KBM-7 (cell line): ENCODE data around the gene CHD1L.
"Not testable (repeated sequence)": the region's sequence is repeated elsewhere in the genome, so short reads cannot be mapped to it uniquely, and the experiment has no call there.

Experiments used
- DNase-seq: peaks from one replicate; pipeline ENCODE4 v3.0.0-alpha.2; 2015
- in situ Hi-C: fragments of 300-500 bp; cut with MboI; formaldehyde crosslinking; loops from 2 replicates; pipeline ENCODE4 v1.14.3; 2020; ENCODE audit warnings: low sequenced_read_pairs, low pct_unique_long_range_greater_than_20kb, mixed read lengths

Gene CHD1L

GRCh38 chr1:147223740-147224615, 18.5 kb upstream of the CHD1L start:
- DNase-seq, result no peak
- in situ Hi-C loops, result no loop called here

GRCh38 chr1:147225193-147225730, 17.2 kb upstream of the CHD1L start, which contains the start of gene FMO5:
FMO5 (minus strand) TSS chr1:147225339; CDS start chr1:147225029, 310 bp downstream.
- DNase-seq, result peak; percentile 79
- in situ Hi-C loops, result no loop called here

GRCh38 chr1:147231032-147231431, 11.5 kb upstream of the CHD1L start:
- in situ Hi-C loops, DNase-seq: not testable (repeated sequence)

GRCh38 chr1:147233903-147234302, 8.6 kb upstream of the CHD1L start:
- DNase-seq, in situ Hi-C loops: not testable (repeated sequence)

- no peak for DNase-seq
- in situ Hi-C loops, result no loop called here
These were observed 6.7 kb upstream of the CHD1L start for GRCh38 chr1:147235822-147236221.

- in situ Hi-C loops, result no loop called here
- no peak for DNase-seq
These were observed 6.0 kb upstream of the CHD1L start for GRCh38 chr1:147236448-147236847.

- in situ Hi-C loops, result no loop called here
- DNase-seq, result no peak
These were observed 5.3 kb upstream of the CHD1L start for GRCh38 chr1:147236959-147237791.

- in situ Hi-C loops, result no loop called here
- DNase-seq, result no peak
These were observed 4.2 kb upstream of the CHD1L start for GRCh38 chr1:147238053-147238902.

GRCh38 chr1:147238925-147239820, 3.3 kb upstream of the CHD1L start:
- DNase-seq, result no peak
- in situ Hi-C loops, result no loop called here

GRCh38 chr1:147240131-147240721, 2.3 kb upstream of the CHD1L start:
- in situ Hi-C loops, DNase-seq: not testable (repeated sequence)

- no peak for DNase-seq
- in situ Hi-C loops, result no loop called here
These were observed 493 bp upstream of the CHD1L start for GRCh38 chr1:147241934-147242448.

GRCh38 chr1:147243228-147243685, 773 bp downstream of the CHD1L start:
- no peak for DNase-seq
- in situ Hi-C loops, result no loop called here

- no peak for DNase-seq
- in situ Hi-C loops, result no loop called here
These were observed 1.4 kb downstream of the CHD1L start for GRCh38 chr1:147243841-147244240.

GRCh38 chr1:147245129-147245528, 2.6 kb downstream of the CHD1L start:
- peak; percentile 15 for DNase-seq
- in situ Hi-C loops, result no loop called here

GRCh38 chr1:147245586-147246021, 3.1 kb downstream of the CHD1L start:
- in situ Hi-C loops, result no loop called here
- peak; percentile 38 for DNase-seq

- in situ Hi-C loops, result no loop called here
- no peak for DNase-seq
These were observed 3.7 kb downstream of the CHD1L start for GRCh38 chr1:147246044-147246690.
